Liver (tissue), 9 donors: ENCODE measurements around the gene SLCO2A1. TPM values are rescaled to one million over a fixed set of nuclear protein-coding genes. Genes with fewer than 3 reads are reported as not detected.

Experiments
- DNase-seq: peaks from one replicate; pipeline ENCODE4 v3.0.0-alpha.2; 2017; ENCODE audit warnings: low spot score
- H3K27ac ChIP-seq, 2 donors: one replicate each; pipeline ENCODE4 v1.7.0; 2013; ENCODE audit warnings: inconsistent platforms in 2 of 2, low read length in 2 of 2, control low read depth in 1 of 2, low read depth in 1 of 2, mild to moderate bottlenecking in 1 of 2
- H3K27me3 ChIP-seq, 4 donors: one replicate each; pipeline versions ENCODE4 v1.6.1 to v1.7.0; 2013; ENCODE audit warnings: low read length in 3 of 4, inconsistent platforms in 1 of 4, mild to moderate bottlenecking in 1 of 4, moderate library complexity in 1 of 4; ENCODE audit not compliant: control insufficient read depth in 4 of 4, insufficient read depth in 4 of 4
- H3K36me3 ChIP-seq, 4 donors: one replicate each; pipeline versions ENCODE4 v1.6.1 to v1.7.0; 2013; ENCODE audit warnings: low read length in 3 of 4, mild to moderate bottlenecking in 3 of 4, low read depth in 1 of 4, moderate library complexity in 1 of 4; ENCODE audit not compliant: control insufficient read depth in 4 of 4, insufficient read depth in 3 of 4
- H3K4me1 ChIP-seq, 4 donors: one replicate each; pipeline versions ENCODE4 v1.6.1 to v1.7.0; 2013; ENCODE audit warnings: low read length in 3 of 4, mild to moderate bottlenecking in 3 of 4, moderate library complexity in 1 of 4; ENCODE audit not compliant: control insufficient read depth in 4 of 4, insufficient read depth in 4 of 4
- H3K4me3 ChIP-seq, 3 donors: one replicate each; pipeline versions ENCODE4 v1.6.1 to v1.7.0; 2013; ENCODE audit warnings: low read length in 3 of 3, control low read depth in 1 of 3, low read depth in 1 of 3, mild to moderate bottlenecking in 1 of 3
- H3K9ac ChIP-seq, 2 donors: one replicate each; pipeline ENCODE4 v1.7.0; 2013; ENCODE audit warnings: low read length in 2 of 2, mild to moderate bottlenecking in 2 of 2, moderate library complexity in 2 of 2, control low read depth in 1 of 2, low read depth in 1 of 2
- H3K9me3 ChIP-seq, 4 donors: one replicate each; pipeline versions ENCODE4 v1.6.1 to v1.7.0; 2013; ENCODE audit warnings: low read length in 3 of 4; ENCODE audit not compliant: control insufficient read depth in 4 of 4
- EGR1 ChIP-seq, 2 donors: IDR thresholded peaks; 2 replicates each; pipeline ENCODE4 v1.6.1; 2016 to 2018; ENCODE audit warnings: antibody characterized with exemption in 2 of 2, low read depth in 2 of 2
- FOXA1 ChIP-seq: IDR thresholded peaks from 2 replicates; pipeline ENCODE4 v1.6.1; 2016; ENCODE audit warnings: antibody characterized with exemption
- FOXA2 ChIP-seq: IDR thresholded peaks from 2 replicates; pipeline ENCODE4 v1.6.1; 2016; ENCODE audit warnings: antibody characterized with exemption
- GABPA ChIP-seq, 2 donors: IDR thresholded peaks in 1 of 2; conservative IDR thresholded peaks in 1 of 2; 2 replicates each; pipeline ENCODE4 v1.6.1; 2016; ENCODE audit warnings: antibody characterized with exemption in 2 of 2, mild to moderate bottlenecking in 1 of 2, moderate library complexity in 1 of 2
- HNF4A ChIP-seq, 2 donors: conservative IDR thresholded peaks; 2 replicates each; pipeline ENCODE4 v1.6.1; 2016; ENCODE audit warnings: antibody characterized with exemption in 2 of 2, mild to moderate bottlenecking in 2 of 2
- HNF4G ChIP-seq: IDR thresholded peaks from 2 replicates; pipeline ENCODE4 v1.6.1; 2016; ENCODE audit warnings: antibody characterized with exemption
- JUND ChIP-seq, 2 donors: IDR thresholded peaks; 2 replicates each; pipeline ENCODE4 v1.6.1; 2016; ENCODE audit warnings: antibody characterized with exemption in 2 of 2
- NR2F2 ChIP-seq: IDR thresholded peaks from 2 replicates; pipeline ENCODE4 v1.6.1; 2016; ENCODE audit warnings: antibody characterized with exemption
- RXRA ChIP-seq, 2 donors: IDR thresholded peaks; 2 replicates each; pipeline ENCODE4 v1.6.1; 2017 to 2018; ENCODE audit warnings: antibody characterized with exemption in 2 of 2, mild to moderate bottlenecking in 1 of 2
- SP1 ChIP-seq: IDR thresholded peaks from 2 replicates; pipeline ENCODE4 v1.6.1; 2018; ENCODE audit warnings: antibody characterized with exemption, mild to moderate bottlenecking
- TAF1 ChIP-seq: conservative IDR thresholded peaks from 2 replicates; pipeline ENCODE4 v1.6.1; 2016; ENCODE audit warnings: antibody characterized with exemption, mild to moderate bottlenecking
- YY1 ChIP-seq: IDR thresholded peaks from 2 replicates; pipeline ENCODE4 v1.6.1; 2016; ENCODE audit warnings: antibody characterized with exemption, mild to moderate bottlenecking
- WGBS: extraction: QIAGEN DNeasy Blood & Tissue Kit; methylation state at CpG from one replicate; pipeline ENCODE4 v1.1.7; 2013; 5-methylcytosine and 5-hydroxymethylcytosine counted together
- polyA plus RNA-seq, 2 donors: library from polyadenylated mRNA; stranded (reverse) in 1 of 2; unstranded in 1 of 2; fragments of 200-250 nt in 1 of 2; fragments of >200 nt in 1 of 2; fragmentation: Nextera tagmentation in 1 of 2; extraction: Ambion mirVana in 1 of 2; gene quantifications; one replicate each; pipeline versions ENCODE4 v1.2.1 to v1.2.3, GENCODE V29; 2013 to 2015
- total RNA-seq, 2 donors: library from RNA; depleted of rRNA; stranded (reverse); fragments of >200 nt; gene quantifications; one replicate each; pipeline ENCODE4 v1.2.3, GENCODE V29; 2014
- TF ChIP-seq, protein P1 (sequence below): fragments of 150-350 bp; IDR thresholded peaks from 2 replicates; pipeline ENCODE4 v1.5.1; 2017; ENCODE audit warnings: improper control_type of control experiment, low read depth, low read length; ENCODE audit not compliant: missing input control
- TF ChIP-seq, protein P2 (sequence below): IDR thresholded peaks from 2 replicates; pipeline ENCODE4 v1.6.1; 2016; ENCODE audit warnings: antibody characterized with exemption
- TF ChIP-seq, protein P3 (sequence below): IDR thresholded peaks from 2 replicates; pipeline ENCODE4 v1.6.1; 2016; ENCODE audit warnings: antibody characterized with exemption
- TF ChIP-seq, protein P4 (sequence below): IDR thresholded peaks from 2 replicates; pipeline ENCODE4 v1.6.1; 2016; ENCODE audit warnings: antibody characterized with exemption, mild to moderate bottlenecking
- TF ChIP-seq, protein P5 (sequence below): IDR thresholded peaks from 2 replicates; pipeline ENCODE4 v1.6.1; 2016; ENCODE audit warnings: antibody characterized with exemption
- donor health status: healthy.
- donor health status: healthy.
- donor health status: healthy.
- donor health status: healthy.
- donor health status: healthy.

The SLCO2A1 gene
- total and polyA plus RNA-seq, 4 donors, result 0.56 to 3.1 (median 2.2) TPM

DNA sequence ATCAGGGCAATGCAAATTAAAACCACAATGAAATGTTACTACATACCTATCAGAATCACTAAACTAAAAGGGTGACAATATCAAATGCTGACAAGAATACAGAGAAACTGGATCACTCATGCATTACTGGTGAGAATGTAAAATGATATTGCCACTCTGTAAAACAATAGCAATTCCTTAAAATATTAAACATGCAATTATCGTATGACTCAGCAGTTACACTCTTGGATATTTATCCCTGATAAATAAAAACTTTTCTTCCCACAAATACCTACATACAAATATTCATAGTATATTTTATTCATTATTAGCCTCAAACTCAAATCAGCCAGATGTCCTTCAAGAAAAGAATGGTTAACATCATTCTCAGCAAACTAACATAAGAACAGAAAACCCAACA is 108.1 kb downstream of the SLCO2A1 start:
- H3K9ac ChIP-seq, result no peak overlapping the region
- H3K36me3 ChIP-seq, result no peaks in the 10 kb centered on the region
- H3K9me3 ChIP-seq, result peaks cover 0 to 1% (median 0%) of the 10 kb centered on the region in 4 donors
- TF ChIP-seq JUND (IDR thresholded peaks at IDR 0.05) (no peak), NR2F2 (no peak)
- TF ChIP-seq, protein P1, sequence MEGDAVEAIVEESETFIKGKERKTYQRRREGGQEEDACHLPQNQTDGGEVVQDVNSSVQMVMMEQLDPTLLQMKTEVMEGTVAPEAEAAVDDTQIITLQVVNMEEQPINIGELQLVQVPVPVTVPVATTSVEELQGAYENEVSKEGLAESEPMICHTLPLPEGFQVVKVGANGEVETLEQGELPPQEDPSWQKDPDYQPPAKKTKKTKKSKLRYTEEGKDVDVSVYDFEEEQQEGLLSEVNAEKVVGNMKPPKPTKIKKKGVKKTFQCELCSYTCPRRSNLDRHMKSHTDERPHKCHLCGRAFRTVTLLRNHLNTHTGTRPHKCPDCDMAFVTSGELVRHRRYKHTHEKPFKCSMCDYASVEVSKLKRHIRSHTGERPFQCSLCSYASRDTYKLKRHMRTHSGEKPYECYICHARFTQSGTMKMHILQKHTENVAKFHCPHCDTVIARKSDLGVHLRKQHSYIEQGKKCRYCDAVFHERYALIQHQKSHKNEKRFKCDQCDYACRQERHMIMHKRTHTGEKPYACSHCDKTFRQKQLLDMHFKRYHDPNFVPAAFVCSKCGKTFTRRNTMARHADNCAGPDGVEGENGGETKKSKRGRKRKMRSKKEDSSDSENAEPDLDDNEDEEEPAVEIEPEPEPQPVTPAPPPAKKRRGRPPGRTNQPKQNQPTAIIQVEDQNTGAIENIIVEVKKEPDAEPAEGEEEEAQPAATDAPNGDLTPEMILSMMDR, result no peak
- no peaks in the 10 kb centered on the region for H3K4me1 ChIP-seq
- no peak overlapping the region for H3K27ac ChIP-seq
- H3K4me3 ChIP-seq, result no peak overlapping the region
- DNase-seq, result no peak
- 97% methylated on average over 1 of the region's 1 CpG for whole genome bisulfite sequencing
- peaks cover 0 to 5% (median 1%) of the 10 kb centered on the region in 4 donors for H3K27me3 ChIP-seq

DNA sequence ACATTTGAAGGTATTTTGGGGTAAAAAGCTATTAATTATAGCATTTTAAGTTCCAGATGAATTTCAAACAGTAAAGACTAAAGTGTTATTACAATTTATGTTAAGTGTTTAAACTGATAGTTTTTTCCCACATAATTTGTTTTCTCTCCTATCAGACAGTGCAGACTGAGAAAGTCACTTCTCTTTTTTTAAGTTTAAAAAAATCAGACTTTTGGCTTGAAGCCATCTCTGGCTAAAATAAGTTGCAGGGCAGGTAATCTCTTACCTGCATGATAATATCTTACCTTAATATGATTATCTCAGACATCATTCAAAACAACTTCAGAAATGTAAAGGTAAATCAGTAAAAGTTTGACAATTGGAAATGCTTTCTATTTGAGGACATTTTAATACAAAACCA is 112.6 kb downstream of the SLCO2A1 start:
- Histone ChIP-seq H3K9ac (no peak overlapping the region), H3K27ac (no peak overlapping the region), H3K36me3 (no peaks in the 10 kb centered on the region), H3K9me3 (peaks cover 0 to 1% (median 0%) of the 10 kb centered on the region in 4 donors), H3K4me3 (no peak overlapping the region), H3K4me1 (no peaks in the 10 kb centered on the region), H3K27me3 (peaks cover 0 to 15% (median 1%) of the 10 kb centered on the region in 4 donors)
- TF ChIP-seq, protein P2, sequence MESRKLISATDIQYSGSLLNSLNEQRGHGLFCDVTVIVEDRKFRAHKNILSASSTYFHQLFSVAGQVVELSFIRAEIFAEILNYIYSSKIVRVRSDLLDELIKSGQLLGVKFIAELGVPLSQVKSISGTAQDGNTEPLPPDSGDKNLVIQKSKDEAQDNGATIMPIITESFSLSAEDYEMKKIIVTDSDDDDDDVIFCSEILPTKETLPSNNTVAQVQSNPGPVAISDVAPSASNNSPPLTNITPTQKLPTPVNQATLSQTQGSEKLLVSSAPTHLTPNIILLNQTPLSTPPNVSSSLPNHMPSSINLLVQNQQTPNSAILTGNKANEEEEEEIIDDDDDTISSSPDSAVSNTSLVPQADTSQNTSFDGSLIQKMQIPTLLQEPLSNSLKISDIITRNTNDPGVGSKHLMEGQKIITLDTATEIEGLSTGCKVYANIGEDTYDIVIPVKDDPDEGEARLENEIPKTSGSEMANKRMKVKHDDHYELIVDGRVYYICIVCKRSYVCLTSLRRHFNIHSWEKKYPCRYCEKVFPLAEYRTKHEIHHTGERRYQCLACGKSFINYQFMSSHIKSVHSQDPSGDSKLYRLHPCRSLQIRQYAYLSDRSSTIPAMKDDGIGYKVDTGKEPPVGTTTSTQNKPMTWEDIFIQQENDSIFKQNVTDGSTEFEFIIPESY, result no peak
- TF ChIP-seq, protein P3, sequence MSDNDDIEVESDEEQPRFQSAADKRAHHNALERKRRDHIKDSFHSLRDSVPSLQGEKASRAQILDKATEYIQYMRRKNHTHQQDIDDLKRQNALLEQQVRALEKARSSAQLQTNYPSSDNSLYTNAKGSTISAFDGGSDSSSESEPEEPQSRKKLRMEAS, result no peak
- TF ChIP-seq RXRA (IDR thresholded peaks at IDR 0.05) (no peak), JUND (IDR thresholded peaks at IDR 0.05) (no peak), TAF1 (no peak), EGR1 (IDR thresholded peaks at IDR 0.05; ENCODE audit: low read depth in 2 of 2) (no peak), YY1 (no peak), GABPA (IDR thresholded peaks at IDR 0.05 in 1 of 2, conservative IDR thresholded peaks at IDR 0.05 in 1 of 2) (no peak), FOXA1 (no peak), FOXA2 (no peak), HNF4G (no peak), SP1 (no peak), HNF4A (conservative IDR thresholded peaks at IDR 0.05) (no peak), NR2F2 (no peak)
- TF ChIP-seq, protein P1, result no peak
- TF ChIP-seq, protein P4, sequence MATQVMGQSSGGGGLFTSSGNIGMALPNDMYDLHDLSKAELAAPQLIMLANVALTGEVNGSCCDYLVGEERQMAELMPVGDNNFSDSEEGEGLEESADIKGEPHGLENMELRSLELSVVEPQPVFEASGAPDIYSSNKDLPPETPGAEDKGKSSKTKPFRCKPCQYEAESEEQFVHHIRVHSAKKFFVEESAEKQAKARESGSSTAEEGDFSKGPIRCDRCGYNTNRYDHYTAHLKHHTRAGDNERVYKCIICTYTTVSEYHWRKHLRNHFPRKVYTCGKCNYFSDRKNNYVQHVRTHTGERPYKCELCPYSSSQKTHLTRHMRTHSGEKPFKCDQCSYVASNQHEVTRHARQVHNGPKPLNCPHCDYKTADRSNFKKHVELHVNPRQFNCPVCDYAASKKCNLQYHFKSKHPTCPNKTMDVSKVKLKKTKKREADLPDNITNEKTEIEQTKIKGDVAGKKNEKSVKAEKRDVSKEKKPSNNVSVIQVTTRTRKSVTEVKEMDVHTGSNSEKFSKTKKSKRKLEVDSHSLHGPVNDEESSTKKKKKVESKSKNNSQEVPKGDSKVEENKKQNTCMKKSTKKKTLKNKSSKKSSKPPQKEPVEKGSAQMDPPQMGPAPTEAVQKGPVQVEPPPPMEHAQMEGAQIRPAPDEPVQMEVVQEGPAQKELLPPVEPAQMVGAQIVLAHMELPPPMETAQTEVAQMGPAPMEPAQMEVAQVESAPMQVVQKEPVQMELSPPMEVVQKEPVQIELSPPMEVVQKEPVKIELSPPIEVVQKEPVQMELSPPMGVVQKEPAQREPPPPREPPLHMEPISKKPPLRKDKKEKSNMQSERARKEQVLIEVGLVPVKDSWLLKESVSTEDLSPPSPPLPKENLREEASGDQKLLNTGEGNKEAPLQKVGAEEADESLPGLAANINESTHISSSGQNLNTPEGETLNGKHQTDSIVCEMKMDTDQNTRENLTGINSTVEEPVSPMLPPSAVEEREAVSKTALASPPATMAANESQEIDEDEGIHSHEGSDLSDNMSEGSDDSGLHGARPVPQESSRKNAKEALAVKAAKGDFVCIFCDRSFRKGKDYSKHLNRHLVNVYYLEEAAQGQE, result no peak
- TF ChIP-seq, protein P5, sequence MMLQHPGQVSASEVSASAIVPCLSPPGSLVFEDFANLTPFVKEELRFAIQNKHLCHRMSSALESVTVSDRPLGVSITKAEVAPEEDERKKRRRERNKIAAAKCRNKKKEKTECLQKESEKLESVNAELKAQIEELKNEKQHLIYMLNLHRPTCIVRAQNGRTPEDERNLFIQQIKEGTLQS, result no peak
- DNase-seq, result no peak
